Stomach smooth muscle (tissue), 2 donors: ENCODE data around the gene COL6A2.

Experiments used
- H3K27ac ChIP-seq: one replicate; pipeline ENCODE4 v1.7.0; 2013; ENCODE audit warnings: mild to moderate bottlenecking, low read length, inconsistent platforms
- H3K27me3 ChIP-seq, 2 donors: one replicate each; pipeline ENCODE4 v1.7.0; 2013; ENCODE audit warnings: low read length in 2 of 2; ENCODE audit not compliant: insufficient read depth in 2 of 2, control insufficient read depth in 1 of 2
- H3K36me3 ChIP-seq, 2 donors: one replicate each; pipeline ENCODE4 v1.7.0; 2013; ENCODE audit warnings: low read length in 2 of 2; ENCODE audit not compliant: control insufficient read depth in 2 of 2, insufficient read depth in 2 of 2
- H3K4me1 ChIP-seq: one replicate; pipeline ENCODE4 v1.7.0; 2013; ENCODE audit warnings: low read length; ENCODE audit not compliant: control insufficient read depth, insufficient read depth
- H3K4me3 ChIP-seq, 2 donors: one replicate each; pipeline ENCODE4 v1.7.0; 2013; ENCODE audit warnings: low read length in 2 of 2
- H3K9ac ChIP-seq, 2 donors: one replicate each; pipeline ENCODE4 v1.7.0; 2013; ENCODE audit warnings: low read length in 2 of 2, mild to moderate bottlenecking in 1 of 2
- H3K9me3 ChIP-seq, 2 donors: one replicate each; pipeline ENCODE4 v1.7.0; 2013; ENCODE audit warnings: low read length in 2 of 2; ENCODE audit not compliant: control insufficient read depth in 2 of 2
- donor health status: healthy.
- donor health status: Pancreatic carcinoma.

The COL6A2 gene

GRCh38 chr21:46149205-46149901 lies 51.4 kb downstream of the COL6A2 start:
- Histone ChIP-seq H3K4me1 (peaks cover 9% of the 10 kb centered on the region), H3K27ac (no peak overlapping the region), H3K4me3 (no peak overlapping the region), H3K9me3 (no peaks in the 10 kb centered on the region), H3K9ac (no peak overlapping the region), H3K27me3 (no peaks in the 10 kb centered on the region), H3K36me3 (no peaks in the 10 kb centered on the region)

- Histone ChIP-seq H3K27ac (no peak overlapping the region), H3K27me3 (no peaks in the 10 kb centered on the region), H3K4me3 (no peak overlapping the region), H3K4me1 (peaks cover 9% of the 10 kb centered on the region), H3K9ac (no peak overlapping the region), H3K9me3 (no peaks in the 10 kb centered on the region), H3K36me3 (no peaks in the 10 kb centered on the region)
Observed at GRCh38 chr21:46150073-46150472, 52.2 kb downstream of the COL6A2 start.

- Histone ChIP-seq H3K9ac (no peak overlapping the region), H3K4me3 (no peak overlapping the region), H3K4me1 (peaks cover 9% of the 10 kb centered on the region), H3K27ac (no peak overlapping the region), H3K27me3 (no peaks in the 10 kb centered on the region), H3K36me3 (no peaks in the 10 kb centered on the region), H3K9me3 (no peaks in the 10 kb centered on the region)
Observed at GRCh38 chr21:46150491-46151121, 52.7 kb downstream of the COL6A2 start.

DNA sequence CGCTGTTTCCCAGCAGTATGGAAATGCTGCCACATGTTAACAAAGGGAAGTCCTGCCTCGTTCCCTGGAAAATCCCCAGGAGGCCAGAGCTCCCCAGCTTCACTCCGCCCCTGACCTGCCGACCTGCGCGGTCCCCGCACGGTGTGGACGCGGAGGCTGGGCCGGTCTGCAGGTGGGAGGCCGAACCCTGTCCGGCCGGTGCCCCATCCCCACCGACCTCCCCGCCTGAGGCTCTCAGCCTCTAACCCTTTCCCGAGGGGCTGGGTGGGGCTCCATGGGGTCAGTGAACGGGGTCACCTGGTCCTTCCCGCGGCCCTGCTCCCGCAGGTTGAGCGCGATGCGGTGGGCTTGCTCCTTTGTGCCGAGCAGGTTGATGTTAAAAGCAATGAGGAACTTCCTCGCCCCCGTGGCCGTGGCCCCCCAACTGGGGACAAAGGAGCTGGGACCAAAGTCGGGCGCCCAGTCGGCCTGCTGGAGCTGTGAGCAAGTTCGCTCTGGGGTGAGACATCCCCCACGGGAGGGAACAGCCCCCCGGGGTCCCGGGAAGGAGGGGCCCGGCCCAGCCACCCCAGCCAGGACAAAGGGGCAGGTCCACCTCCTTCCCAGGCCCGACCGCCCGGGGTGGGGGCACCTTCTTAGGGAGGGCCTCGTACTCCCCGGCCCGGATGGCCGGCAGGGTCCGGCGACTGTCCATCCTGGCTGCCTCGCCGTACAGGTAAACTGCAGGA lies 53.5 kb downstream of the COL6A2 start:
- Histone ChIP-seq H3K36me3 (no peaks in the 10 kb centered on the region), H3K27ac (no peak overlapping the region), H3K27me3 (no peaks in the 10 kb centered on the region), H3K4me1 (peaks cover 9% of the 10 kb centered on the region), H3K4me3 (no peak overlapping the region), H3K9ac (no peak overlapping the region), H3K9me3 (no peaks in the 10 kb centered on the region)

DNA sequence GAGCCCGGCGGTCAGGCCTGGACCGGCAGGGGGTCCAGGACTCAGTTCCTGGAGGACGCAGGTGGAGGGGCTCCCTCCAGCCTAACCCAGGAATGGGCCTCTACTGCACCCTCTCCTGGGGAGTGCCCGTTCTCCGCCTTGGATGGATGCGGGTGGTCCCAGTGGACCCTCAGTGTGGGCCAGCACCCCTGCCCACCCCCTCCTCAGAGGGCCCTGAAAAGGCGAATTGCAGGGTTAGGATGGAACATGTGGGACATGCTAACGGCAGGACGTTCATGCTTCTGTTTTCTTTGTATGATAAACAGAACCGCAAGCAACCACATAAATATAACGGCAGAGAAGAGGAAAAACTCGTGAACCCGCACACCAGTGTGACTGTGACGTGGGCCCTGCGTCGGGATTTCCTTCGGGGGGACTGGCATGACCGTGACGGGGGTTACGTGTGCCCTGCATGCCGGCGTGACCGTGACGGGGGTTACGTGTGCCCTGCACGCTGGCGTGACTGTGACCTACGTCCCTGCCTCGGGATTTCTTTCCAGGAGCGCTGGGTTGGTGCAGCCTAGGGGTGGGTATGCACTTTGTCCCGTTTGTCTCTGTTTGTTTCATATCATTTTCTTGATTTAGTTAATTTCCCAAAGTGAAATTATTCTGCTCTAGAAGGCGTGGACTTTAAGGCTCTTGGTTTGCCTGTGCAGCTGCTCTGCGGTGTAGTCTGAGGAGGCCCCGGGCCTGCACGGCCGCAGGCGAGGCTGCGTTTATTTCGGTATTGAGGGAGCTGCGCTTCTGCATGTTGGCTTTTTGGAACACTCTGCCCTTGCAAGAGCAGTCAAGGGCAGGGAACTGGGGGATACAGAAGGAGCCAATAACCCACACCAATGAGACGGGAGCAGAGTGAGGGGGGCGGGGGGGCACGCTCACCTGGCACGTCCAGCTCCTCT lies 54.3 kb downstream of the COL6A2 start:
- no peak overlapping the region for H3K9ac ChIP-seq
- peaks cover 9% of the 10 kb centered on the region for H3K4me1 ChIP-seq
- H3K9me3 ChIP-seq: no peaks in the 10 kb centered on the region
- H3K4me3 ChIP-seq: no peak overlapping the region
- no peak overlapping the region for H3K27ac ChIP-seq
- H3K27me3 ChIP-seq: no peaks in the 10 kb centered on the region
- H3K36me3 ChIP-seq: no peaks in the 10 kb centered on the region

DNA sequence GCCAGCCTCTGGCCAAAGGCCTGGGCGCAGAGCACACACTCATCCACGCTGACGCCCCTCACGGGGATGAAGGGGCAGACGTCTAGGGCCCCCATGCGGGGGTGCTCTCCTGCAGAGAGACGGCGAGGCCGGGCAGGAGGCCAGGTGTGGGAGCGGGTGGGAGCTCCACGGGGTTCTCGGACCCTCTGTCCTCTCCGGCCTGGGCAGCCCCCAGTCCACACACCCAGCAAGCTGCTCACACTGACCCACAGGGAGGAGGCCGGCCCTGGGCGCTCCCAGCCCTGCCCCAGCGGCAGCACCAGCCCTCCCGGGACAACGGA lies 55.0 kb downstream of the COL6A2 start:
- Histone ChIP-seq H3K4me1 (peaks cover 9% of the 10 kb centered on the region), H3K9me3 (no peaks in the 10 kb centered on the region), H3K27me3 (no peaks in the 10 kb centered on the region), H3K36me3 (no peaks in the 10 kb centered on the region), H3K27ac (no peak overlapping the region), H3K4me3 (peak overlapping the region; percentile 43 to 66), H3K9ac (no peak overlapping the region)

- Histone ChIP-seq H3K4me1 (peaks cover 9% of the 10 kb centered on the region), H3K36me3 (no peaks in the 10 kb centered on the region), H3K9me3 (no peaks in the 10 kb centered on the region), H3K9ac (peak overlapping the region in 1 of 2 donors; percentile 29), H3K4me3 (peak overlapping the region; percentile 43 to 66), H3K27me3 (no peaks in the 10 kb centered on the region), H3K27ac (no peak overlapping the region)
Observed at GRCh38 chr21:46153247-46154154, 55.6 kb downstream of the COL6A2 start.

GRCh38 chr21:46154155-46154954 lies 56.4 kb downstream of the COL6A2 start:
- Histone ChIP-seq H3K4me1 (peaks cover 9% of the 10 kb centered on the region), H3K36me3 (no peaks in the 10 kb centered on the region), H3K9me3 (no peaks in the 10 kb centered on the region), H3K9ac (no peak overlapping the region), H3K27me3 (no peaks in the 10 kb centered on the region), H3K27ac (no peak overlapping the region), H3K4me3 (no peak overlapping the region)

DNA sequence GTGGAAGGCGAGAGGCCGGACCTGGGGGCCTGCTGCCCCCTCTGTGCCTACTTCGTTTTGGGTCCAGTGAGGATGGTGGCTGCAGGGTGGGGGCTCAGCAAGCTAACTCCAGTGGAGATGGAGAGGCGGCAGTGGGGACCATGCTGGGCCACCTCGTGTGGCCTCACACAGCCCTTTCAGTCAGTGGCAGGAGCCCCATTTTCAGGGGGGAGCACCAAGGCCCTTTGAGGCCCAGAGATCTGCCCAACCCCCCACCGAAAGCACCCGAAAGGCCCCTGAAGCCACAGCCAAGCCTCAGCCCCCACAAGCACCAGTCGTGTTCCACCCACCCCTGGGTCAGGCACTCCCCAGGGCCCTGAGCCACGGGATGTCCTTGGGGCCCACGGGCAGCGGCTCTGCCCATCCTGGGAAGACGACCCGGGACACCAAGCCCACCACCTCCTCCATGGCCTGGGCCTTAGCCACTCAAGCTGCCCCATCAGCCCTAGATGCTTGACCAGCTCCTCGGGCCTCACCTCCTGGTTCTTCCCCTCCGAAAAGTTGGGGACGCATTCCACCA lies 57.1 kb downstream of the COL6A2 start:
- no peaks in the 10 kb centered on the region for H3K9me3 ChIP-seq
- no peak overlapping the region for H3K27ac ChIP-seq
- H3K27me3 ChIP-seq: no peaks in the 10 kb centered on the region
- peaks cover 9% of the 10 kb centered on the region for H3K4me1 ChIP-seq
- no peak overlapping the region for H3K9ac ChIP-seq
- H3K4me3 ChIP-seq: no peak overlapping the region
- H3K36me3 ChIP-seq: no peaks in the 10 kb centered on the region
